Measurements from ENCODE around the gene MYO10.
"Not testable (repeated sequence)": the region's sequence is repeated elsewhere in the genome, so short reads cannot be mapped to it uniquely, and the experiment has no call there.

Gene MYO10

DNA sequence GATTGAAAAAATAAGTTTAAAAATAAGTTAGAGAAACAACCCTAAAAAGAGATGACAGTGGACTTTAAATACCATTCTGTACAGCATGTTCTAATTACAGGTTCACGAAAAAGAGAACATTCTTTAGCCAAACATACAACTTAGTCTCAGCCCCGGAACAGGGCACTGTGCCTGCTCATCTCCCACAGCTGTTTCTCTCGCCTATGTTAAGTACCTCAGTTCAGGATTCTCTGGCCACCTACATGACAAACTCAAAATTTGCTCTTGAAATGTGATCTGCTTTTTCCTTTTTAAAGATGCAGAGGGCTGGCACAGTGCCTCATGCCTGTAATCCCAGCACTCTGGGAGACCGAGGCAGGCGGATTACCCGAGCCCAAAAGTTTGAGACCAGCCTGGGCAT, 52.3 kb downstream of the MYO10 start:
- DNase-seq, result no peak

DNA sequence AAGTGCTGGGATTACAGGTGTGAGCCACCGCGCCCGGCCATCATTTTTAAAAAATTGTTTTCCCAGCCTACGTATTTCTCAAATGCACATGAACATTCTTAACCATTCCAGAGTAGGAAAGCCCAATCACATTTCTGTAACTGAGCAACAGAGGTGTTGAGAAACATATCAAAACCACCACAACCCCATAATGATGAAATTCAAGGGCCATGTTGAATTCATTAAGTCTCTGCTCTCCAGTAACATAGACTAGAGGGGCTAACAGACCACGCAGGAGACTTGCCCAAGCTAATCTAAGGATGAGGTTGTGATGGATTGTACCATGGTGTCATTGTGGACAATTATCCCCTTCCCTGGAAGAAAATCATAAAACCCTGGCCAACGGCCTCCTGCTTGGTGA, 52.9 kb downstream of the MYO10 start:
- DNase-seq, result no peak

DNA sequence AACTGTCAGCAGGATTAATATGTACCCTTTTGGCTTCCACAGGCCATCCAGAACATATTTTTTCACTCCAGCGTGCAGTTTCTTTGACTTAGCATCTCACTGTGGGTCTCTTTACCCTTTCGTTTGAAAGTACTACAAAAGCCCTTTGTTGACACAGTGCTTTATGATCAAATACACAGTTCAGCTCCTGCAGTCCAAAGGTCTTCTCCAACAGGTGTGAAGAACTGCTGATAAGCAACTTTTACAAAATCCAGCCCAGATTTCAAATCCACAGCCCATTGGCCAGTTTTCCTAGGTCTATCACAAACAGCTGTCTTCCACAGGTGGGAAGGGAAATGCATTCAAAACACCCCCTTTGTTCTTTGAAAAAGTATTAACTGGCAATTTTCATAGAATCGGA, 54.8 kb downstream of the MYO10 start:
- DNase-seq, result no peak

DNA sequence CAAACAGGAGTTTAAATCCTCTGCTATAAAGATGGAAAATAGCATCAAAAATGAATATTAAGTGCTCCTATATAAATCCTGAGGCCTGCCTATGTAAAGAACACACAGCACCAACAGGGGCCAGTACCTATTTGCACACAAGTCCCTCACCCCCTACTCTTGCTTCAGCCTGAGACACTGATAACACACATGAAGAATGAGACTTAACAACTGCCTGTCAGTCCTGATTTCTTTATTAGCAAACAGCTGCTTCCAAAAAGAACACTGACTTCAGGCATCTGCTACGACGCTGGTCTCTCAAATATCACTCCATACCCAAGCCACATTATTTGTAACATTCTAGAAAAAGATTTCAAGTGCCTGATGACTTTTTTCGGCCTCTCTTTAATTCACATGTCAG, 55.5 kb downstream of the MYO10 start:
- DNase-seq, result no peak

DNA sequence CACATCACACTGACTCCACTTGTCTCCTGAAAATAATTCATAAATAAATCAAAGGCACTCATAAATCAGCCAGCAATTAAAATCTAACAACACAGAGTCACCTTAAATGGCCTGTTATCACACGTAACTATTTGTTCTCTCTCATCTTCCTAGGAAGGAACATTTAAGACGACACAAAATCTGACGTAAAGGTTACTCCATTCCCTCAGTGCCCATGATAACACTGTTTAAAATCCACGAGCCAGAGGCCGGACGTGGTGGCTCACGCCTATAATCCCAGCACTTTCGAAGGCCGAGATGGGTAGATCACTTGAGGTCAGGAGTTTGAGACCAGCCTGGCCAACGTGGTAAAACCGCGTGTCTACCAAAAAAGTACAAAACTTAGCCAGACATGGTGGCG, 56.4 kb downstream of the MYO10 start:
- DNase-seq, result no peak

DNA sequence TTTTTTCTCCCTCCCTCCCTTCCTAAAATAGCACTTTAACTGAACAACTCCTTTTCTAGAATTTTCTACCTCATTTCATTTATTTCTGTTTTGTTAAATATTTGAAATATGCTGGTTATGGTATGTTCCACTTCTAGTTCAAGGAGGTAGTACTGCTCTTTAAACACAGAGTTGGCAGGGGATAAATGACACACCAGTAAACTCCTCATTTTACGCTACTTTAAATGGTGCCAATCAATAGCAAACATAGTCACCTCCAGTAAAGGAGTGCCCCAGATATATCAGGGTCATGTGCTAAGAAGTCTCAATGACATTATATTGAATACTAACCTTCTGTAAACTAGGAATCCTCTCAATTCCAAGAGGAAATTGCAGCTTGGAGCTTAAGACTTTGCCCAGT, 56.9 kb downstream of the MYO10 start:
- no peak for DNase-seq

DNA sequence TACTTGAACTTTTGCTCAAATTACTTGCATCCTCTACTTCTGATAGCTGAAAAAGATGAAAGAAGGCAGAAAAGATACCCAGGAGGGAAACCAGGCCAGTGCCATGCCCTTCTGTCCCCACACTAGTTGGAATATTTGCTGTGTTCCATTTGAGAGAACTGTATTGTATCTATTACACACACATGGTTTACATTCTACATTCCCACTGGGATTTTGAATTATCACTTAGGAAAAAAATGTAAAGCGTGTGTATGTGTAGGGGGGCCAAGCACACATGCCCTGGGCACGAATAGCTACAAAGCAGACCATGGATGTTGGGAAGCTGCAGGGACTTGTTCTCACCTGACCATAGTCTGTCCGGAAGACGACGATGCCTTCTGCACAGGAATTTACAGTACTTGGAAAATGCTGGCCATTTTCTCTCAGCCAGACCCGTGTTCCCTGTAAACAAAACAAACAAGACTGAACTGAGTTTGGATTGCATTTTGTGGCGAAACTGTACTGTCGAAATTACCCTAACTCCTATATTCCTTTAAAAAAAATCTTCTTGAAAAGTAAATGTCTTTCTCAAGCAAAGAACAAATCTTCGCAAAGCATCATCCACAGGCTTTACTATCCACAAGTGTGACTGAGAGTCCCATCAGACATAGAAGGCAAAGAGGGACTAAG, 58.7 kb downstream of the MYO10 start:
- DNase-seq, result no peak

DNA sequence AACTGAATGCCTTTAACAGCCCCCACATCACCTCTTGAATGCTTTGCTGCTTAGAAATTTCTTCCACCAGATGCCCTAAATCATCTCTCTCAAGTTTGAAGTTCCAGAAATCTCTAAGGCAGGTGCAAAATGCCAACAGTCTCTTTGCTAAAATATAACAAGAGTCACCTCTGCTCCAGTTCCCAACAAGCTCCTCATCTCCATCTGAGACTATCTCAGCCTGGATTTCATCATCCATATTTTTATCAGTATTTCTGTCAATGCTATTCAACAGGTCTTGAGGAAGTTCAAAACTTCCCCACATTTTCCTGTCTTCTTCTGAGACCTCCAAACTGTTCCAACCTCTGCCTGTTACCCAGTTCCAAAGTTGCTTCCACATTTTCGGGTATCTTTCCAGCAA, 61.7 kb downstream of the MYO10 start:
- not testable (repeated sequence) for DNase-seq

DNA sequence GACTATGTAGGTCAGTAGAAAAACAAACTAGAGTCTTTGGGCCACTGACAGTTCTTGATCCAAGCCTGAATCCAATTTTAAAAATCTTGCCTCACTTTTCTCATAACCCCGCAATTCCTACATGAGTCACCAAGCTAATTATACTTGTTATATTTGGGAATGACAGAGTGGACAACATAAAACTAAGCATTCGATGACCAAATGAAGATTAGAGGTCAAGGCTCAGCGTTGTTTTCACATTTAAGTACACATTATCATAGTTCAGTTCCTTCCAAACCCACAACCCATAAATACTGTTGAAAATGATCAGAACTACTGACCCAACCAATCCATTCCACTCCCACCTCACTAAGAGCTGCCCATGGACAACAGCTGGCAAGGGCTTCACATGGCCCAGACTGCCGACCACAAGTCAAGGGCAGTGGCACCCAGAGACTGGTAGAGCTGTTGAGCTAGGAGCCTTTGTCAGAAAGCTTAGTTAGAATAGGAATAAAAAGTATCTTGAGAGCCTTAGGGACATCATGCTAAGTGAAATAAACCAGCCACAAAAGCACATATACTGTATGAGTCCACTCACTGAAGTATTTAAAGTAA, 64.2 kb downstream of the MYO10 start:
- DNase-seq, result no peak

DNA sequence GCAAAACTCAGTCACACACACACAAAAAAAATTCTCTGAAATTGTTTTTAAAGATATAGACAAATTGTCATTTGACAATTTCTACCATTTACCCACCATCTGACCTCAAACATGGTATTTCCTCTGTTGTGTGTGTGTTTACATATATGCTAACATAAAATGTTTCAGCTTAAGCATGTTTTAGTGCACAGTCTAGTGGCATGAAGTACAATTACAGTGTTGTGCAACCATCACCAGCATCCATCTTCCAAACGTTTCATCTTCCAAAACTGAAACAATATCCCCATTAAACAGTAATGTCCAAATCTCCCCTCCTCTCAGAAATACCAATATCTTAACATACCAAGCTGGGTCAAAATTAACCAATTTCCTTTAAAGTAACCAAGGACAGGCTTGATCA, 65.2 kb downstream of the MYO10 start:
- no peak for DNase-seq

DNA sequence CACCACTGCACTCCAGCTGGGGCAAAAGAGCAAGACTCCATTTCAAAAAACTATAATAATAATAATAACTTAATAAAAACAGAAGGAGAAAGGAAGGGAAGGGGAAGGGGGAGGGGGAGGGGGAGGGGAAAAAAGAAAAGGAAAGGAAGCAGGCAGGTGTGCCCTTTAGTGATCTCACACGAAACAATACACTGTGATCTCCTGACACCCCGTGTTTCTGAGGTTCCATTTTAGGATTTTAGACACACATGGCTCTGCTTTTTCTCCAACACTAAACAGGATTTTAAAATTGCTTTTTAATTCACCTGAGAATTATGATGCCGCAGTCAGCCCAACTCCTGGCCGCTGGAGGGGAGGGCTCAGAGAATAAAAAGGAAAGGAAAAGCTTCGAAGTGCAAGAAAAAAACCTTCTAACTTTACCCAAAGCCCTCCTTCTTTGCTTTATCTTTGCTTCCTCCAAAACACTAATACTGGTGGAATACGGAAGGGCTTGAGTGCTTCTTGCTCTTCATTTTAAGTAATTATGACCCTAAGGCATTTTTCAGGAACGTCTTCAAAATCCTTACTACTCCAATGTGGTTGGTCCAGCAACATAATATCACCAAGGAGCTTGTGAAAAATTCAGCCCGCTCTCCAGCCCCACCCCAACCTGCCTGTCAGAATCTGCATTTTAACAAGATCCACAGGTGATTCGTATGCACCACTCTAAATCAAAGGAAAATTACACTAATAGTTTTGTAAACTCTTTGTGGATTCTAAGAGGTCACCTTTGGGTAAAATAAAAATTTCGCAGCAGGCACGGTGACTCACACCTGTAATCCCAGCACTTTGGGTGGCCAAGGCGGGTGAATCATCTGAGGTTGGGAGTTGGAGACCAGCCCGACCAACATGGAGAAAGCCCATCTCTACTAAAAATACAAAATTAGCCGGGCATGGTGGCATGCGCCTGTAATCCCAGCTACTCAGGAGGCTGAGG, 66.0 kb downstream of the MYO10 start:
- no peak for DNase-seq

DNA sequence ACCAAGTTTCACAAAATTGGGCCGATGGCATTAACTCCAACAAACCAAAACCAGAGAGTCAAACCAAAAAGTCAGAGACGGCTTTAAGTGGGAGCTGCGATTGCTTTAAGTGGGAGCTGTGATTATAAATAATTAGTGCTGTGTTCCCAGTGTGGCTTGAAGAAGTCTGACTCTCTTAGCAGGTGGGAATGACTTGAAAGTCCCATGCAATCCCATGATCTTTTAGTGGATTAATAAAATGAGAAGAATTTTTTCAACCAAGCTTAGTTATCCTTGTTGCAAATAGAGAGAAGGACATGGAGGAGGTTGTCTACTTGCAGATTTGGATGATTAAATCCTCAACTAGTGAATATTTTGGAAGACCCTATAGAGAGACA, 68.5 kb downstream of the MYO10 start:
- no peak for DNase-seq

DNA sequence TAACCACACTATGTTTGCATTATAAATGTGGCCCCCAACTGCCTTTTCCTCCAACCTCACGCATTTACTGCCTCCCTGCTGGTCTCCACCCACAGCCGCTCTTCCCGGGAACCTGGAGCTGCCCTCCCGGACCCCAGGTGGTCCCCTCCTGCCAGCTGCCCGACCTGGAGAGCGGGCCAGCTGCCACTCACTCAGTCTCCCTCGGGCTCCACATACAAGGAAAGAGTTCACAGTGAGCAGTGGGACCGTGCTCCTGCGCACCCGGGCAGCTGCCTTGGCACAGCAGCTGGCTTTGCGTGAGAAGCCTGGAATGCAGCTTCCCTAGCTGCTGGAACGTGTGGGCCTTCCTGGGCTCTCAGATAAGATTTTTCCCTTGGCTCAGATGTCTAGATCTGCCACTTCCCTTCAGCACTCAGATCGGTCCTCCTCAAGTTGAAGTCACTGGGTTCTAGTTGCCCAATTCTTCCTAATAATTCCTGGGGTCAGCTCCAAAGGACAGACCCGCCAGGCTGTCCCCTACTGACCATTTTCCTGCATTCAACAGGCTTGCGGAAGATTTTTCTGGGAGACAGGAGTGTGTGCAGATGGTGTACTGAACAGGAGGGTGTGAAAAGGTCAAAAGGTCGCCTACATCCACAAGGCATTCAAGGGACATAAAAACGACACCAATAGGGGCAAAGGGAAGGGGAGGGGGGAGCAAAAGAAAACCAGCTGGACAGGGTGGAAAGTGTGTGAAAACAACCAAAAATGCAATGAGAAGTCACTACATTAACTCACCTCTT, 69.1 kb downstream of the MYO10 start:
- DNase-seq, result no peak

DNA sequence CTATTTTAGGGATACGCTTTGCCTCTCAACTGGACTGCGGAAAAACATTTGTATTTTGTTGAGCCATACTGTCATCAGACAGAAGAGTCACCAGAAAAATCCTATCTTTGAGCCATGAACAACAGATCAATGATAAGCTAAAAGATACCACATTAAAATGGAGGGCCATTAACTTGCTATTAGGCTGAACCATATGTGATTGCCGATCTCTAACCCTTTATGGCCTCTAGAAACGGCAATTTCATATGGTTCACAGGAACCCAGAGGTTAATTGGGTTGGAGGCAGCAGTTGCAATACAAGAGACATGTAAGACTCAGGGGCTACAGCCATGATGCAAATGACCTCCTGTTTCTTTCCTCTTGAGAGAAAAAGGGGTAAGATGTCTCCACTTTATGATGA, 69.8 kb downstream of the MYO10 start:
- DNase-seq, result no peak

DNA sequence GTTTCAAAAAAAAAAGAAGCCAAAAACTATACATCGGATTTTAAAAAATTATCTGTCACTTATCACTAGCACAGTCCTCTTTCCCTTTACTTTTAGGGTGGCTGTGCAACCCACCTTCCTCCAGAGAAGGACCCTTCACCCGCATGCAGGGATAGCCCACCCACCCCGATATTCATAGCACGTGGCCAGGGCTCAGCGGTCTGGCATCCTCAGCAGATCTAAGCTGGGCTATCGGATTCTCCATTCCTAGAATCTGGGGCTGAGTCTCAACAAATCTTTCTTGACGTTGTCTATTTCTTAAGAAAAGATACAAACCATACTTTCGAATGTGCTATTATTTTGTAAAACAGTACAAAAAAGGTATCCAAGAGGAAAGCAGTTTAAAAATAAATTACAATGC, 70.9 kb downstream of the MYO10 start:
- no peak for DNase-seq

DNA sequence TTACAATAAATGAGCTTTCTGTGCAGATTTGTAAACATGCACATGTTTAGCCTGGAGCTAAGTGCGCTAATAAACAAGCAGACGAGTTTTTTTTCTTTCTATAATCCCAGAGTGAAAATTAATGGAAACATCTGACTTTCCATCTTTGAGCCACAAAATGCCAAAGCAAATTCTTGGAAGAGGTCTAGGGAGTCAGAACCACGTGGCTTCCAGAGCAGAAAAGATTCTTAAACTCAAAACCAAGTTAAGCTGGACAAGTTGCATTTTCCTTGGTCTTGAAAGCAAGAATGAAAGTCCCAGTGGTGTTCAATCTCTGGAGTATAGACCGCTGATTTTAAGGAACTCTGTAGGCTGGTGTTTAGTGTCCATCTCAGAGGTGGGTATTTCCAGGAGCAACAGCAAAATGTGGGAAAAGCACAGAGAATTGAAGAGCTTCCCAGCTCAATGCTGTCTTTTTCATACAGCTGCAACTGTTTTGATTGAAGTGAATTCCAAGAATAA, 71.4 kb downstream of the MYO10 start:
- no peak for DNase-seq

DNA sequence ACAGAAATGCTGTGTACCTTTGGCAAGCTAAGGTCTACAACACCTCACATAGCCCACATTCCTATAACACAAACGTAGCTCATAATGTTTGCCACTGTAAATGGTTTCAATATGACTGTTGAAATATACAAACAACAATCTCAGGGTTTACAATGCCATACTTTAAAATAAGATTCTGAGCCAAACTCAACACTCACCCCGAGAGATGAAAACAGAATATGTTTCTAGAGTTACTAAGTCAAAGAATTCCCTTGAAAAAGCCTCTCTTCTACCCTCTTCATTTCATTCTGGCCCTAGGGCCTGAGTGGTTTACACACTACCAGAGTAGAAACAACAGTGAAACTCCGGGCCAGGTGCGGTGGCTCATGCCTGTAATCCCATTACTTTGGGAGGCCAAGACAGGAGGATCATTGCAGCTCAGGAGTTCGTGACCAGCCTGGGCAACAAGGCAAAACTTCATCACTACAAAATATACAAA, 72.6 kb downstream of the MYO10 start:
- no peak for DNase-seq

DNA sequence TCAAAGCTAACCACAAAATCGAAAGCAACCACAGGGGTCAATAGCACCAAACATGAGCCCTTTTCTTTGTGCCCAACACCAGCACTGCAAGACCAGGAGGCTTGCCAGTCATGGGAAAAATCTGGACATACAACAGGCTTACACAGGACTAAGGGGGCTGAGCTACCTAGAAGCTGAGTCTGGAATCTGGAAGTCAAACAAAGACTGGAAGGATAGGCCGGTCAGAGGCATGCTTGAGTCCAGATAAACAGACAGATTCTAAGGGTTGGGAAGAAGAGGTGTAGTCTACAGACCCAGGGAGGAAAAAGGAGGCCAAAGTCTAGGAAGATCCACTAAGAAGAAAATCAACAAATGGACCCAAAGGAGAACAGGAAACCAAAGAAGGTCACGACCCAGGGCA, 73.3 kb downstream of the MYO10 start:
- no peak for DNase-seq

DNA sequence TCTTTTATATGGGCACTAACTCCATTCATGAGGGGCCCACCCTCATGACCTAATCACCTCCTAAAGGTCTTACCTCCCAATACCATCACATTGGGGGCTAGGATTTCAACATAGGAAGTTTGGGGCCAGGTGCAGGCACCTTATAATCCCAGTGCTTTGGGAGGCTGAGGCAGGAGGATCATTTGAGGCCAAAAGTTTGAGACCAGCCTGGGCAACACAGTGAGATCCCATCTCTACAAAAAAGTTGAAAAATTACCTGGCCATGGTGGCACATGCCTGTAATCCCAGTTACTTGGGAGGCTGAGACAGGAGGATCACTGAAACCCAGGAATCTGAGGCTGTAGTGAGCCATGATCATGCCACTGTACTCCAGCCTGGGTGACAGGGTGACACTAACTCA, 76.7 kb downstream of the MYO10 start:
- DNase-seq, result no peak

DNA sequence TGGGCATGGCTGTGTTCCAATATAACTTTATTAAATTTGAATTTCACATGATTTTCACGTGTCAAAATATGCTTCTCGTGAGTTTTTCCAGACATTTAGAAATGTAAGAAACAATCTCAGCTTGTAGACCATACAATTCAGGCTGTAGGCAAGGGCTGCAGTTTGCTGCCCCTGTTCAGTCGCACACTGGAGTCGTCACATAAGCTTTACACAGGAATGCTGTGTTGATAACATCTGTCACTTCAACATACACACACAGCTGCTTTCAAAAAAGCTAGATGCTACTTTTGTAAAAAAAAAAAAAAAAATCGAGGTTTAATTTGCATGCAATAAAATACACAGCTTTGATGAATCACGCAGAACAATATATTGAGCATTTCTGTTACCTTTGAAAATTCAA, 77.9 kb downstream of the MYO10 start:
- DNase-seq, result no peak

DNA sequence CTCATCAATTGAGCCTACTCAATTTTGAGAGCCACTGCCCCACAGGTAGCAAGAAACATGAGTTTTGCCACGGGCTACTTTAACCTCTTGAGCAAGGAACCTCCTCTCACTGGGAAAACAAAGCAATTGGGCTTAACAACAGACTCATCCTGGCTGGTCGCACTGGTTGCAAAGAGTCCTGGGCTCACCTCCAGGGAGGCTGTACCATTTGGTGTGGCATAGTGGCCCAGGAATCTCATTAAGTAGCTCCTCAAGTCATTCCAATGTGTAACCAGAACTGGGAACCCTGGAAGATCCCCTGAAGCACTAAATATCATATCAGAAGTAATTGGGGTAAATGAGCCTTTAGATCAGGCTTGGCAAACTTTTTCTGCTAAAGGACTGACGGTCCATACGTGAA, 78.5 kb downstream of the MYO10 start:
- no peak for DNase-seq

DNA sequence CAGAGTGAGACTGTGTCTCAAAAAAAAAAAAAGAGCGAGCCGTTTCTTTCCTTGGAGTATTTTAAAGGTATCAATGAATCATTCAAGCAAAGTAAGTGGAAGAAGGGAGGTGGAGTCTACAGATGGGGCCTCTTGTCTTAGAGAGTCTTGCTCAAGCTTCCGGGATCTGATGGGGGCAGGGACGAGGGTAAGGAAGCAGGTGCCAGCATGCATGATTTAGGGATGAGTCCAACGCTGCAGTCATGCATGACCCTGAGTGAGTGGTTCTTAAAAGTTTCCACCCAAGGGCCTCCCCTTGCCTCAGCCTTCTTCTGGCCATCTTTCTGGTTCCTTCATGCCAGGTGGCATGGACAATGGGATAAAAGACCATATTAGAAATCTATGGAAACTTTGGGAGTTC, 79.6 kb downstream of the MYO10 start:
- no peak for DNase-seq

DNA sequence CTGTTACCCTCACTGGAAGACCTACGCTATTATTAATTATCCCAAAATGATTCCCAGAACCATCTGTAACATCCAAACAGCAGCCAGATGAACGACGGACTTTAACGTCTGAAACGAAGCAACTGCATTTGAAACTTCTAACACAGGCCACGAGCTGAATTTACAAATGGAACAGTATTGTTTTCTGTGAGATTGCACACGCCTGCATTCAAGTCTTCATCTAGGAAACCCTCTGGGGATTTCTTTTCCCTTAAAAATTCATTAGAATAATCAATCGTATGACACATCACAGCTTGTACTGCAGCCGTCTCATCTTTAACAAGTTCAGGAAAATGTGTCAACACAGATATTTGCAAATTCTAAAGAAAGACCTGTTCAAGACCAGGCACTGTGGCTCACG, 80.2 kb downstream of the MYO10 start:
- DNase-seq, result no peak
